DND-41 (cell line): ENCODE results near the gene RNF212.

ENCODE experiments used
- ATAC-seq: fragments of 200-7000 bp; cut with Tn5 transposase; 3 replicates; pipeline ENCODE4 v1.9.1; 2021; ENCODE audit warnings: low read depth; ENCODE audit not compliant: insufficient read depth
- DNase-seq: peaks from one replicate; pipeline ENCODE4 v3.0.0-alpha.2; 2020
- H2AFZ ChIP-seq: 2 replicates; pipeline ENCODE4 v1.6.0; 2012; ENCODE audit warnings: low read depth, low read length
- H3K27ac ChIP-seq: 2 replicates; pipeline ENCODE4 v1.5.1; 2012; ENCODE audit warnings: low read length, inconsistent platforms
- H3K27me3 ChIP-seq: fragments of 200-600 bp; sonication (generic); 2 replicates; pipeline ENCODE4 v1.6.0; 2012; ENCODE audit warnings: low read length, mild to moderate bottlenecking, inconsistent platforms; ENCODE audit not compliant: insufficient read depth, poor library complexity
- H3K36me3 ChIP-seq: 2 replicates; pipeline ENCODE4 v1.5.1; 2012; ENCODE audit warnings: low read length, inconsistent platforms; ENCODE audit not compliant: insufficient read depth
- H3K4me1 ChIP-seq: 2 replicates; pipeline ENCODE4 v1.5.1; 2012; ENCODE audit warnings: mild to moderate bottlenecking, low read length; ENCODE audit not compliant: insufficient read depth
- H3K4me2 ChIP-seq: 2 replicates; pipeline ENCODE4 v1.6.0; 2012; ENCODE audit warnings: mild to moderate bottlenecking, moderate library complexity, low read length, inconsistent platforms; ENCODE audit not compliant: insufficient read depth
- H3K4me3 ChIP-seq, 2 experiments: fragments of 200-600 bp in 1 of 2; shearing (Covaris generic) in 1 of 2; 2 replicates each; pipeline ENCODE4 v1.5.1; 2012 to 2016; ENCODE audit warnings: inconsistent platforms in 2 of 2, low read length in 2 of 2, mild to moderate bottlenecking in 2 of 2, low read depth in 1 of 2, moderate library complexity in 1 of 2
- H3K79me2 ChIP-seq: 2 replicates; pipeline ENCODE4 v1.6.0; 2012; ENCODE audit warnings: low read length, inconsistent platforms; ENCODE audit not compliant: insufficient read depth
- H3K9ac ChIP-seq: 2 replicates; pipeline ENCODE4 v1.6.0; 2012; ENCODE audit warnings: low read depth, mild to moderate bottlenecking, inconsistent platforms, low read length, moderate library complexity
- H3K9me3 ChIP-seq: 2 replicates; pipeline ENCODE4 v1.5.1; 2012; ENCODE audit warnings: low read length, moderate library complexity, mild to moderate bottlenecking, inconsistent platforms; ENCODE audit not compliant: insufficient read depth, severe bottlenecking
- H4K20me1 ChIP-seq: 2 replicates; pipeline ENCODE4 v1.6.0; 2012; ENCODE audit warnings: low read length; ENCODE audit not compliant: insufficient read depth
- EZH2 ChIP-seq: IDR thresholded peaks from 3 replicates; pipeline ENCODE4 v1.6.1; 2012; ENCODE audit warnings: borderline replicate concordance, low read depth, mild to moderate bottlenecking, moderate library complexity, low read length, inconsistent platforms; ENCODE audit not compliant: severe bottlenecking
- TF ChIP-seq, protein P1 (sequence below): IDR thresholded peaks from 2 replicates; pipeline ENCODE4 v1.5.1; 2012; ENCODE audit warnings: borderline replicate concordance, low read length, moderate library complexity, mild to moderate bottlenecking; ENCODE audit not compliant: poor library complexity, severe bottlenecking; ENCODE audit errors: extremely low read depth

RNF212 gene

GRCh38 chr4:1050486-1051213 is 62.7 kb downstream of the RNF212 start:
- Histone ChIP-seq H3K4me3 (no peak overlapping the region), H3K27me3 (peaks cover 8% of the 10 kb centered on the region), H3K4me2 (no peak overlapping the region), H2AFZ (no peak overlapping the region), H3K4me1 (peaks cover 4% of the 10 kb centered on the region), H3K36me3 (no peaks in the 10 kb centered on the region), H3K9me3 (no peaks in the 10 kb centered on the region), H3K79me2 (no peaks in the 10 kb centered on the region), H4K20me1 (no peaks in the 10 kb centered on the region), H3K9ac (no peak overlapping the region), H3K27ac (no peak overlapping the region)
- TF ChIP-seq, protein P1, sequence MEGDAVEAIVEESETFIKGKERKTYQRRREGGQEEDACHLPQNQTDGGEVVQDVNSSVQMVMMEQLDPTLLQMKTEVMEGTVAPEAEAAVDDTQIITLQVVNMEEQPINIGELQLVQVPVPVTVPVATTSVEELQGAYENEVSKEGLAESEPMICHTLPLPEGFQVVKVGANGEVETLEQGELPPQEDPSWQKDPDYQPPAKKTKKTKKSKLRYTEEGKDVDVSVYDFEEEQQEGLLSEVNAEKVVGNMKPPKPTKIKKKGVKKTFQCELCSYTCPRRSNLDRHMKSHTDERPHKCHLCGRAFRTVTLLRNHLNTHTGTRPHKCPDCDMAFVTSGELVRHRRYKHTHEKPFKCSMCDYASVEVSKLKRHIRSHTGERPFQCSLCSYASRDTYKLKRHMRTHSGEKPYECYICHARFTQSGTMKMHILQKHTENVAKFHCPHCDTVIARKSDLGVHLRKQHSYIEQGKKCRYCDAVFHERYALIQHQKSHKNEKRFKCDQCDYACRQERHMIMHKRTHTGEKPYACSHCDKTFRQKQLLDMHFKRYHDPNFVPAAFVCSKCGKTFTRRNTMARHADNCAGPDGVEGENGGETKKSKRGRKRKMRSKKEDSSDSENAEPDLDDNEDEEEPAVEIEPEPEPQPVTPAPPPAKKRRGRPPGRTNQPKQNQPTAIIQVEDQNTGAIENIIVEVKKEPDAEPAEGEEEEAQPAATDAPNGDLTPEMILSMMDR: peak; percentile 34
- TF ChIP-seq EZH2: no peak
- DNase-seq: no peak
- ATAC-seq: no peak

- H3K4me2 ChIP-seq: no peak overlapping the region
- no peaks in the 10 kb centered on the region for H3K79me2 ChIP-seq
- no peak overlapping the region for H3K4me3 ChIP-seq
- DNase-seq (no peak), ATAC-seq (no peak)
- no peaks in the 10 kb centered on the region for H3K9me3 ChIP-seq
- no peaks in the 10 kb centered on the region for H3K4me1 ChIP-seq
- H3K9ac ChIP-seq: no peak overlapping the region
- H3K27ac ChIP-seq: no peak overlapping the region
- H2AFZ ChIP-seq: no peak overlapping the region
- no peaks in the 10 kb centered on the region; the same call in 1 of the 2 replicates for H4K20me1 ChIP-seq
- peaks cover 3% of the 10 kb centered on the region for H3K27me3 ChIP-seq
- no peak for TF ChIP-seq EZH2
- TF ChIP-seq, protein P1: no peak
- no peaks in the 10 kb centered on the region for H3K36me3 ChIP-seq
Measured at GRCh38 chr4:1049591-1049905, 63.8 kb downstream of the RNF212 start.

DNA sequence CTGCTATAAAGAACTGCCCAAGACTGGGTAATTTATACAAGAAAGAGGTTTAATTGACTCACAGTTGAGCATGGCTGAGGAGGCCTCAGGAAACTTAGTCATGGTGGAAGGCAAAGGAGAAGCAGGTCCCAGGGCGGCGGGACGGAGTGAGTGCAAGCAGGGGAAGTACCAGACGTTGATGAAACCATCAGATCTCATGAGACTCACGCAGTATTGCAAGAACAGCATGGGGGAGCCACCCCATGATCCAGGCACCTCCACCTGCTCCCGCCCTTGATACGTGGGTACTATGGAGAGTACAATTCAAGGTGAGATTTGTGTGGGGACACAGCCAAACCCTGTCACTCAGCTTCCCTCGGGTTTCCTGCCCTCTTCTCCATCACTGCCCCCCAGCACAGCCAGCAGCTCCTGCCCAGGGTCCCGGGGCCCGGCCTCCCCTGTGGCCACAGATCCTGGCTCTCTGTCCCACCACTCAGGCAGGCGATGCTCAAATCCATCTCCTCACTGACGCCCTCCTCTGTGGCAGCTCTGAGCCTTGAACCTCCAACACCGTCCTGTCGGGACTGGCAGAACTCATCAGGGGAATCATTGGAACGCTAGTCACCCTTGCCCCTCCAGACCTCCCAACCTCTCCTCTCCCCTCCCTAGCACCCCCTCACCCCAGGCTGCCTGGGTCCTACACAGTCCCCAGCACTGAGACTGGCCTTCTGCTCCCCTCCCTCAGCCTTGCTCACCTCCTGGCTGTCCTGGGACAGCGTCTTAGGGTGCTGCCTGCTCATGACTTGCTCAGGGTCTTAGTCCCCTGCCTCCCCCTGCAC is 64.4 kb downstream of the RNF212 start:
- Histone ChIP-seq H3K27me3 (peaks cover 3% of the 10 kb centered on the region), H2AFZ (no peak overlapping the region), H3K36me3 (no peaks in the 10 kb centered on the region), H3K79me2 (no peaks in the 10 kb centered on the region), H3K9me3 (no peaks in the 10 kb centered on the region), H3K27ac (no peak overlapping the region), H3K9ac (no peak overlapping the region), H3K4me2 (no peak overlapping the region), H4K20me1 (peaks cover 4% of the 10 kb centered on the region; the same call in 1 of the 2 replicates), H3K4me1 (no peaks in the 10 kb centered on the region), H3K4me3 (no peak overlapping the region)
- ATAC-seq (no peak), DNase-seq (no peak)
- TF ChIP-seq, protein P1: no peak
- TF ChIP-seq EZH2: no peak
